Hepatocyte (in vitro differentiated cells): Measurements from ENCODE around the gene ARHGEF4.

ENCODE experiments used
- EZH2 ChIP-seq: fragments of 200-600 bp; sonication (generic); IDR thresholded peaks from 2 replicates; pipeline ENCODE4 v1.6.1; 2016; ENCODE audit warnings: antibody characterized with exemption, mild to moderate bottlenecking, borderline replicate concordance
- EZH2phosphoT487 ChIP-seq: fragments of 200-600 bp; sonication (generic); IDR thresholded peaks from one replicate; pipeline ENCODE4 v1.6.1; 2018; ENCODE audit warnings: antibody characterized with exemption, mild to moderate bottlenecking, low read depth, moderate library complexity; ENCODE audit not compliant: unreplicated experiment, severe bottlenecking
- TF ChIP-seq, protein P1 (sequence below): fragments of 200-600 bp; sonication (generic); IDR thresholded peaks from 2 replicates; pipeline ENCODE4 v1.5.1; 2016; ENCODE audit warnings: antibody characterized with exemption, mild to moderate bottlenecking; ENCODE audit not compliant: poor library complexity

DNA sequence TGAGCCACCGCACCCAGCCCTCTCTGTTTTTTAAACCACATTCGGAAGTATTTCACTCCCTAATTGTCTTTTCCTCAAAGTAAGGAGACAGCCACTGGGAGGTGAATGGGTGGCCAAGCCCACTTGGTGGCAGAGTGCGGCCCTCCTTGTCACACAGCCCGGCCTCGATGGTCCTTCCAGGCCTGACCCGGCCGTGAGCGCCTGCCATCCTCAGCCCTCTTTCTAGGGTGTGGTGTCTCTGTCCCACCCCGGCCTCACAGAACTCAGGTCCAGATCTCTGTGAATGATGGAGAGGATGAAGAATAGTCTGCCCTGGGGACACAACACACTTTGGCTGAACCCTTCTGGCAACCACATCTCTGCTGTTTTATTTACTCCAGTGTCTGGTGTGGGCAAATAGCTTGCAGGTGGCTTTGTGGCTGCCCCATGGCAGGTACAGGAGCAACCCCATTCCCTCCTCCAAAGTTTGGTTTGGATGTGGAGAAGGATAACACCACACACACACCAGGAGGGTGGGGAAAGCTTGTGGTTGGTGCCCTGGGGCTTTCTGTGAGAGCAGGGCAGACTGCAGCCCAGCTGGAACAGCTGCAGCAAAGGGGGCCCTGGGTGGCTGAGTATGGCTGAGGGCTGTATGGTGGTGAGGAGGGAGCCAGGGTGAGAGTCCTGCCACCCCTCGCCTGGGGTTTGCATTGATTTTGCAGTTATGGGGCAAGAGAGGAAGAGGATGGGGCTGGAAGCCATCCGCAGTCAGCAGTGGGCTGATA is 167.9 kb downstream of the ARHGEF4 start:
- TF ChIP-seq, protein P1, sequence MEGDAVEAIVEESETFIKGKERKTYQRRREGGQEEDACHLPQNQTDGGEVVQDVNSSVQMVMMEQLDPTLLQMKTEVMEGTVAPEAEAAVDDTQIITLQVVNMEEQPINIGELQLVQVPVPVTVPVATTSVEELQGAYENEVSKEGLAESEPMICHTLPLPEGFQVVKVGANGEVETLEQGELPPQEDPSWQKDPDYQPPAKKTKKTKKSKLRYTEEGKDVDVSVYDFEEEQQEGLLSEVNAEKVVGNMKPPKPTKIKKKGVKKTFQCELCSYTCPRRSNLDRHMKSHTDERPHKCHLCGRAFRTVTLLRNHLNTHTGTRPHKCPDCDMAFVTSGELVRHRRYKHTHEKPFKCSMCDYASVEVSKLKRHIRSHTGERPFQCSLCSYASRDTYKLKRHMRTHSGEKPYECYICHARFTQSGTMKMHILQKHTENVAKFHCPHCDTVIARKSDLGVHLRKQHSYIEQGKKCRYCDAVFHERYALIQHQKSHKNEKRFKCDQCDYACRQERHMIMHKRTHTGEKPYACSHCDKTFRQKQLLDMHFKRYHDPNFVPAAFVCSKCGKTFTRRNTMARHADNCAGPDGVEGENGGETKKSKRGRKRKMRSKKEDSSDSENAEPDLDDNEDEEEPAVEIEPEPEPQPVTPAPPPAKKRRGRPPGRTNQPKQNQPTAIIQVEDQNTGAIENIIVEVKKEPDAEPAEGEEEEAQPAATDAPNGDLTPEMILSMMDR, result no peak
- TF ChIP-seq EZH2 (no peak), EZH2phosphoT487 (no peak)
